Gastrocnemius medialis (tissue), 4 donors: ENCODE measurements around the gene UGCG.

Experiments used
- CTCF ChIP-seq, 5 experiments: fragments of 450-650 bp in 3 of 5; fragments of 200-600 bp in 2 of 5; sonication (generic) in 2 of 5; IDR thresholded peaks in 4 of 5; conservative IDR thresholded peaks in 1 of 5; 1 replicate in 4 of 5; 2 replicates in 1 of 5; pipeline ENCODE4 v1.5.1; 2016 to 2019; ENCODE audit warnings: antibody characterized with exemption in 5 of 5, mild to moderate bottlenecking in 3 of 5, moderate library complexity in 3 of 5
- POLR2A ChIP-seq, 2 donors: fragments of 450-650 bp; IDR thresholded peaks; one replicate each; pipeline ENCODE4 v1.6.1; 2017; ENCODE audit warnings: antibody characterized with exemption in 2 of 2, mild to moderate bottlenecking in 2 of 2, moderate library complexity in 2 of 2

GRCh38 chr9:111944241-111944866 is 47.7 kb downstream of the UGCG start:
- TF ChIP-seq POLR2A (IDR thresholded peaks at IDR 0.05) (no peak), CTCF (IDR thresholded peaks at IDR 0.05 in 4 of 5, conservative IDR thresholded peaks at IDR 0.05 in 1 of 5) (no peak)
